Right ventricle myocardium superior (tissue), 1 donor: Measurements from ENCODE around the gene BCL7C. TPM values are rescaled to one million over a fixed set of nuclear protein-coding genes. Genes with fewer than 3 reads are reported as not detected.
"Not testable (repeated sequence)": the region's sequence is repeated elsewhere in the genome, so short reads cannot be mapped to it uniquely, and the experiment has no call there.

ENCODE experiments used
- ATAC-seq: fragments of 200-7000 bp; cut with Tn5 transposase; one replicate; pipeline ENCODE4 v1.9.1; 2020; ENCODE audit warnings: mild to moderate bottlenecking; ENCODE audit not compliant: poor library complexity
- DNase-seq: peaks from one replicate; pipeline ENCODE4 v3.0.0-alpha.2; 2020
- intact Hi-C: fragments of 100-400 bp; cut with DNase I; formaldehyde crosslinking; loops from one replicate; pipeline ENCODE4 v1.11.2; 2022
- long read RNA-seq: library from polyadenylated mRNA; unstranded; transcript quantifications from one replicate; pipeline ENCODE4 v2.0.0, GENCODE V29; 2021
- total RNA-seq: library from RNA; stranded (reverse); fragmentation: NEBNext Ultra II Directional; extraction: Animal tissue kit (Norgen Biotek cat#: 25700); gene quantifications from one replicate; pipeline ENCODE4 v1.2.1, GENCODE V29; 2021
- donor health status: DM: no; HTN: yes; CAD: no; lungs with severe emphysema.

Gene BCL7C
- total RNA-seq: 28.8 TPM
- long read RNA-seq, transcript BCL7C-203 (6 exons, 1,603 nt): minor isoform, 38 of 113 reads
- long read RNA-seq, transcript BCL7C-202 (6 exons, 2,409 nt): minor isoform, 5 of 113 reads
- long read RNA-seq, transcript BCL7C-201 (6 exons, 1,740 nt): major isoform, 43 of 113 reads
- long read RNA-seq, partial matches to known transcripts: 3 of 113 reads
- long read RNA-seq, other reads (novel, unspliced or antisense): 24 of 113 reads

- peak; percentile 87 for ATAC-seq
- intact Hi-C loops: no loop called here
- peak; percentile 97 for DNase-seq
These were observed at the start of gene BCL7C for GRCh38 chr16:30893744-30894539. Gene BCL7C (minus strand): TSS chr16:30894077. CDS start chr16:30893944, 133 bp downstream.

DNA sequence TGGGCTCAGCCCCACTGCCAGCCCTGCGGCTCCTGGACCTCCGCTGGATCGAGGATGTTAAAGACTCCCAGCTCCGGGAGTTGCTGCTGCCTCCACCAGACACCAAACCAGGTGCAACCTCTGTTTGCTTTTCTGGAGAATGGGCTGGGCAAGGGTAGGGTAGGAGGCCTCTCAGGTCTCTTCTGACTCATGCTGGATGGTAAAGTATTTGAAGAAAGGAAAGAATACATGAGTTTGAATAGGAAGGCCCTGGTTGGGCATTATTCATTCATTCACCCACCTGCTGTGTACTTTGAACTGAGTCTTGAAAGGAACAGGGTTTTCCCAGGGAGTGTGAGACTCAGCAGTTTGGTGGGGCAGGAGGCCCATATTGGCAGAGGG lies 48.5 kb upstream of the BCL7C start:
- DNase-seq (no peak), ATAC-seq (no peak)
- intact Hi-C loops: no loop called here

DNA sequence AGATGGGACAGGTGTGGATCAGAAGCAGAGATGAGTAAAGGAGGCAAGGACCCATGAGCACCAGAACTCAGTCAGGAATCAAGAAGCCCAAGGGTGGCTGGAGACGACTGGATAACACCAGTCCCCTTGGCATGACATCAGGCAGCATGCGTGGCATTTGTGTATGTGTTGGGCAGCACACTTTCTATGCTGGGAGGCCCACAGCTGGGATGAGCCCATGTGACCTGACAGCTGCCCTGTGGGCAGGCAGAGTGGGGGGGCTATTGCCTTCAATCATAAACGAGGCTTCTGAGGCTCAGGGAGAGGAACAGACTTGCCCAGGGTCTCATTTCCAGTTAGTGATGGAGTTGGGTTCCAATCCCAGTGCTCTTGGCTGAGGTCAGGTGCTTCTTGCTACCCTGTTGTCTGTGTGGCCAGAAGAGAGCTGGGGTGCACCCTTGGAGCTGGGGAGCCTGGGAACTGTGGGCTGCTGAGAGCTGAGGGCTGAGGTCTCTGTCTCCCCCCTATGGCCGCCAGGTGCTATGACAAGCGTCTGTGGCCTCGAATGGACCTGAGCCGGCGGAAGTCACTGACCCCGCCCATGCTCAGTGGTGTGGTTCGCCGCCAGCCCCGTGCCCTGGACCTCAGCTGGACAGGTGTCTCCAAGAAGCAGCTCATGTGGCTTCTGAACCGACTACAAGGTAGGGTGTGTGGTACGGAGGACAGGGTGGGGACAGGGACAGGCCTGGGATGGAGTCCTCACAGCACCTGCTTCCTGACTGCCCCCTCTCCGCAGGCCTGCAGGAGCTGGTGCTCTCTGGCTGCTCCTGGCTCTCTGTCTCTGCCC lies 47.9 kb upstream of the BCL7C start:
- peak; percentile 92 for ATAC-seq

DNA sequence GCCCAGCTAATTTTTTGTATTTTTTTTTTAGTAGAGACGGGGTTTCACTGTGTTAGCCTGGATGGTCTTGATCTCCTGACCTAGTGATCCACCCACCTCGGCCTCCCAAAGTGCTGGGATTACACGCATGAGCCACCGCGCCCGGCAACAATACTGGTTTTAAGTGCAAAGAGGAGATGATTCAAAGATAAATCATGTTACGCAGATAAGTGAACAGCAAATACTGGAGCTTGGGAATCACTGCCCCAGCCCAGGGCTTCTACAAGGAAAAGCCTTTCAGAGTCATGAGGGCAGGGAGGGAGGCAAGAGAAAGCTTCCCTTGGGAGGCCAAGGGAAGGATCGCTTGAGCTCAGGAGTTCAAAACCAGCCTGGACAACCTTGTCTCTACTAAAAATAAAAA lies 45.7 kb upstream of the BCL7C start:
- ATAC-seq, intact Hi-C loops, DNase-seq: not testable (repeated sequence)

More for the DNA sequence above, 47.9 kb upstream of the BCL7C start:
- intact Hi-C loops: no loop called here
- DNase-seq: peak; percentile 88

GRCh38 chr16:30937692-30938091 lies 43.8 kb upstream of the BCL7C start:
- intact Hi-C loops: no loop called here
- ATAC-seq (no peak), DNase-seq (no peak)

GRCh38 chr16:30934827-30935557 lies 41.1 kb upstream of the BCL7C start:
- peak; percentile 61 for DNase-seq
- intact Hi-C loops: no loop called here
- no peak for ATAC-seq

- intact Hi-C loops: no loop called here
- DNase-seq (no peak), ATAC-seq (peak; percentile 30)
These were observed 37.3 kb upstream of the BCL7C start for GRCh38 chr16:30931068-30931650.

- no peak for ATAC-seq
- DNase-seq: no peak
- intact Hi-C loops: no loop called here
These were observed 36.3 kb upstream of the BCL7C start for GRCh38 chr16:30930160-30930571.

- intact Hi-C loops: loop anchor here (10.0 kb wide), 1 partner anchor 1124 kb away; the partner anchor contains the start of gene MAZ
- ATAC-seq (no peak), DNase-seq (no peak)
These were observed 35.3 kb upstream of the BCL7C start for GRCh38 chr16:30929167-30929566.

- no peak for ATAC-seq
- DNase-seq: no peak
- intact Hi-C loops: loop anchor here (10.0 kb wide), 1 partner anchor 1124 kb away; the partner anchor contains the start of gene MAZ
These were observed 34.5 kb upstream of the BCL7C start for GRCh38 chr16:30928390-30928789.

DNA sequence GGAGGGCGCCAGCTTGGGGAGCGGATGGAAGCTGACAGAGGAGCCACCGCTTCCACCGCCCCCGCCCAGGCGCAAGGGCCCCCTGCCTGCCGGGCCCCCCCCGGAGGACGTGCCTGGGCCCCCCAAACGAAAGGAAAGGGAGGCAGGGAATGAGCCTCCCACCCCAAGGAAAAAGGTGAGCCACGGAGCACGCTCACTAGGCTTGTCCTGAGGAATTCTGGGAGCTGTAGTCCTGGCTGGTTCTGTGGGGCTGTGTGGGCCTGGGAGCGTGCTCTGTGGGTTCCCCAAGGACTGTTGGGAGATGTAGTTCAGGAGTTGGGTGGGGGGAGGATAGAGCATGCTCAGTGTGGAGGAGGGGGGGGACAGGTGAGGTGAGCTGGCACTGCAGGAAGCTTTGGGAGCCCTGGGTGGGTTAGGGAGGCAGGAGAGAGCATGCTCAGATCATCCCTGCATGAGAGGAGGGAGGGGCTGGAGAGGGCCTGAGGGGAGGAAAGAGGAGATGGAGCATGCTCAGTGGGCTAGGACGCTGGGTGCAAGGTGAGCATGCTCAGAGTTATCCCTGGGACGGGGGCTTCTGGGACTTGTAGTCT lies 34.0 kb upstream of the BCL7C start:
- ATAC-seq: peak; percentile 10
- intact Hi-C loops: loop anchor here (10.0 kb wide), 1 partner anchor 1123 kb away; the partner anchor contains the start of gene MAZ
- peak; percentile 63 for DNase-seq

DNA sequence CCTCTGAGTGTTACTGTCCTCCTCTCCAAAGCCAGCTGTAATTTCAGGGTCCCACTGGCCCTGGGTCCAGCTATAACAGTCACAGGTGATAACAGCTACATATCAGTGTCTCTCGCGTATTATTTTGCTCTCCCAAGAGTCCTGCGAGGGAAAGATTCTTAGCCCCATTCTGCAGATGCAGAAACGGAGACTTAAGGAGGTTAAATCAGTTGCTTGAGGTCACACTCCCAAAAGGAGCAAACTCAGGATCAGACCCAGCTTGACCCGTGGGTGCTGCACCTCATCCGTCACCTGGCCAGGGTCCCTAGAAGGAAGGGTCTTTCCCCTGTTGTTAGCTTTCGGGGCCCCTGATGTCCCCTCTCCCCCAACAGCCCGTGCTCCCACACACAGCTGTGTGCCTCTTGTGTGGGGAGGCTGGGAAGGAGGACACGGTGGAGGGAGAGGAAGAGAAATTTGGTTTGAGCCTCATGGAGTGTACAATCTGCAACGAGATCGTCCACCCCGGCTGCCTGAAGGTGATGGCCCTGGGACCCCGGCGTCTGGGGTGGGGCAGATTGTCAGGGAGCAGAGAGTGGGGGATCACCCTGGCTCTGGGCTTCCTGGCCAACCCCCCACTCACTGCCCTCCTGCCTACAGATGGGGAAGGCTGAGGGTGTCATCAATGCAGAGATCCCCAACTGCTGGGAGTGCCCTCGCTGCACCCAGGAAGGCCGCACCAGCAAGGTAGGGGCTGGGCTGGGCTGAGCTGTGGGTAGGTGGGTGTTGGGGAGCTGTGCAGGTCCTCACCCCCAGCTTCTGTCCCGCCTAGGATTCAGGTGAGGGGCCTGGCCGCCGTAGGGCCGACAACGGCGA lies 33.3 kb upstream of the BCL7C start:
- DNase-seq (no peak), ATAC-seq (no peak)
- intact Hi-C loops: loop anchor here (10.0 kb wide), 1 partner anchor 1122 kb away; the partner anchor contains the start of gene MAZ

- intact Hi-C loops: loop anchor here (10.0 kb wide), 1 partner anchor 1121 kb away; the partner anchor contains the start of gene MAZ
- no peak for ATAC-seq
These were observed 32.3 kb upstream of the BCL7C start for GRCh38 chr16:30925995-30926811.

GRCh38 chr16:30925632-30925987 lies 31.7 kb upstream of the BCL7C start:
- DNase-seq (no peak), ATAC-seq (no peak)
- intact Hi-C loops: loop anchor here (10.0 kb wide), 1 partner anchor 1121 kb away; the partner anchor contains the start of gene MAZ

More at GRCh38 chr16:30925995-30926811, 32.3 kb upstream of the BCL7C start:
- DNase-seq: no peak

GRCh38 chr16:30924913-30925631 lies 31.2 kb upstream of the BCL7C start:
- no peak for DNase-seq
- ATAC-seq: no peak
- intact Hi-C loops: loop anchor here (10.0 kb wide), 1 partner anchor 1120 kb away; the partner anchor contains the start of gene MAZ
